ENCODE results near the gene CCDC70. TPM values are rescaled to one million over a fixed set of nuclear protein-coding genes. Genes with fewer than 3 reads are reported as not detected.
"Not testable (repeated sequence)": the region's sequence is repeated elsewhere in the genome, so short reads cannot be mapped to it uniquely, and the experiment has no call there.

The CCDC70 gene
- total RNA-seq (2014; rRNA removed; shearing (Covaris generic); ENCODE audit: low replicate concordance), result not detected in 2 replicates

DNA sequence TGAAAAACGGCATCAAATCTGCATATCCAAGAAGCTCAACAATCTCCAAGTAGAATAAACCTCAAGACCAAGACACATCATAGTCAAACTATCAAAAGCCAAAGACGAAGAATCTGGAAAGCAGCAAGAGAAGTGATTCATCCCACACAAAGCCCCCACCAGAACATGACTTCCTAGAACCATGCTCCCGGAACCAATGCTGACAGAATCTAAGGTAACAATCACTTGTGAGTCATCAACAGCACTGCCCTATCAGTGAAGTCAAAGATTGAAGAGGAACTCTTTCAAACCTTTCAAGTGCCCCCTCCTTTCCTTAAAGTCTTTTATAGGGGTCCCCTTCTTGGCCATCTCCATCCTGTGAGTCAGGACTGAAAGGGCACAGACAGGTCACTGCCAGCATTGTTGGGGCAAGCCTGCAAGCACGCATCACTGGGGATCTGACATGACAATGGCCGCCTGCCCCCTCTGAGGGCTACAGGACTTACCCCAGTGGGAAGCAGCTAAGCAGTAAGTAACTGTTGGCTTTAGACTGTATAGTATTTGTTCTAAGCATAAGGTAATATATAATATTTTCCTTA is at the start of gene CCDC70:
TSS of gene CCDC70 (plus strand) at position 247 of the 578 bp plus-strand sequence. CDS start 3,443 bp downstream, outside the sequence.
- no peaks in the 10 kb centered on the region for H3K27me3 ChIP-seq
- no peaks in the 10 kb centered on the region; the same call in 1 of the 2 replicates for H3K9me3 ChIP-seq
- DNase-seq, result no peak
- no peaks in the 10 kb centered on the region for H3K36me3 ChIP-seq
- no peak within 1 kb of the TSS for H3K4me3 ChIP-seq

GRCh38 chr13:51814071-51814470 is 47.7 kb upstream of the CCDC70 start:
- no peak for DNase-seq

GRCh38 chr13:51814825-51815650 is 46.7 kb upstream of the CCDC70 start:
- Histone ChIP-seq H3K36me3 (no peaks in the 10 kb centered on the region), H3K9me3 (no peaks in the 10 kb centered on the region), H3K27me3 (peaks cover 2% of the 10 kb centered on the region; the same call in 1 of the 2 replicates), H3K4me3 (no peak overlapping the region)
- DNase-seq, result peak; percentile 41

More at GRCh38 chr13:51814071-51814470, 47.7 kb upstream of the CCDC70 start:
- Histone ChIP-seq H3K9me3 (no peaks in the 10 kb centered on the region), H3K4me3 (no peak overlapping the region), H3K36me3 (no peaks in the 10 kb centered on the region), H3K27me3 (peaks cover 2% of the 10 kb centered on the region; the same call in 1 of the 2 replicates)

GRCh38 chr13:51815848-51816247 is 45.9 kb upstream of the CCDC70 start:
- Histone ChIP-seq H3K9me3 (no peaks in the 10 kb centered on the region), H3K4me3 (no peak overlapping the region), H3K27me3 (peaks cover 2% of the 10 kb centered on the region; the same call in 1 of the 2 replicates), H3K36me3 (no peaks in the 10 kb centered on the region)
- no peak for DNase-seq

DNA sequence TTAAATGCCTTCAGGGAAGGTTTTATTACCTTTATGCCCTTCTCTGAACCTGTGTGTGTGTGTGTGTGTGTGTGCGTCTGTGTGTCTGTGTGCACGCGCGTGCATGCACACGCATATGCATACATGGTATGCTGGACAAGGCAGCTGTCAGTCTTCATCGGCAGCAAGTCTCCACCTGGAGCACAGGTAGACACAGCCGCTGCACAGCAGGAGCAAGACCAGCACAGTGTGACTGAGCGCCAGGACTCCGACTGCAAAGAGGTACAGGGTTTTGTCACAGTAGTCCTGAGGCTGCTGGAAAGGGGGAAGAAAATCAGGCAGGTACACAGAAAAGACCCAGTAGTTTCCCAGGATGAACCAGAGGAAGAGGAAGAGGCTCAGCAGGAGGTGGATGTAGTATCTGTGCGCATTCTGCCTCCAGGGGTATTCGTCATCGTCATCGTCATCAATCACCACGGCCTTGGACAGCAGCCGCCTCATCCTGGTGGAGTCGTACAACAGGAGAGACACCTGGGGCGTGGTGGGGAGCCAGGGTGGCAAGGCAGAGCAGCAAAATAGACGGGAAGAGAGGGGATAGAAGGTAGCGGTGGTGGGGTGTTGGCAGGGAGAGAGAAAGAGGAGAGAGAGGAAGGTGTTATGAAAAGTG is 45.0 kb upstream of the CCDC70 start:
- H3K36me3 ChIP-seq, result no peaks in the 10 kb centered on the region
- peaks cover 2% of the 10 kb centered on the region; the same call in 1 of the 2 replicates for H3K27me3 ChIP-seq

GRCh38 chr13:51817717-51818116 is 44.1 kb upstream of the CCDC70 start:
- no peak for DNase-seq
- Histone ChIP-seq H3K9me3 (no peaks in the 10 kb centered on the region), H3K36me3 (no peaks in the 10 kb centered on the region), H3K27me3 (peaks cover 2% of the 10 kb centered on the region; the same call in 1 of the 2 replicates), H3K4me3 (no peak overlapping the region)

More for the DNA sequence above, 45.0 kb upstream of the CCDC70 start:
- DNase-seq, result no peak
- Histone ChIP-seq H3K9me3 (no peaks in the 10 kb centered on the region), H3K4me3 (no peak overlapping the region)

- Histone ChIP-seq H3K36me3 (no peaks in the 10 kb centered on the region), H3K27me3 (peaks cover 2% of the 10 kb centered on the region; the same call in 1 of the 2 replicates), H3K4me3 (no peak overlapping the region), H3K9me3 (no peaks in the 10 kb centered on the region)
- DNase-seq, result no peak
Measured at GRCh38 chr13:51818276-51818675, 43.5 kb upstream of the CCDC70 start.

- peaks cover 2% of the 10 kb centered on the region; the same call in 1 of the 2 replicates for H3K27me3 ChIP-seq
- DNase-seq, result peak; percentile 38
- no peaks in the 10 kb centered on the region for H3K36me3 ChIP-seq
- H3K4me3 ChIP-seq, result no peak overlapping the region
- no peaks in the 10 kb centered on the region for H3K9me3 ChIP-seq
Measured at GRCh38 chr13:51818781-51819511, 42.8 kb upstream of the CCDC70 start.

DNA sequence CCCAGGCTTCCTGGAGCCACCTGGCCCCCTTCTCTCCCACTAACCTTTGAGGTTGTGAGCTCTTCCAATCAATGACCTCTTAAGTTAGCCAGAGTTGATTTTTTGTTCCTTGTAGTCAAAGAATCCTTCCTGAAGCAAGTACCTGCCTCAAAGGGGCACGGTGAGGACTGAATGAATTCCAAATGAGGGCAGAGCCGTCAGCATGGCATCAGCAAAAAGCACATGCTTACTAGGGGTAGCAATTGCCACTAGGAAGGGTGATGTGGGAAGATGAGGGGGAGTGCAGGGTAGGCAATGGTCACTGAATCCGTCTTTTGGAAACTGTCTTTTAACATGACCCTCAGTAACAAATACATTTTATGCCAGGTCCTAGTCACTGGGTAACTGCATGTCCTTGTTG is 42.2 kb upstream of the CCDC70 start:
- Histone ChIP-seq H3K4me3 (no peak overlapping the region), H3K9me3 (no peaks in the 10 kb centered on the region), H3K27me3 (peaks cover 2% of the 10 kb centered on the region; the same call in 1 of the 2 replicates), H3K36me3 (no peaks in the 10 kb centered on the region)
- no peak for DNase-seq

GRCh38 chr13:51820016-51820597 is 41.7 kb upstream of the CCDC70 start:
- Histone ChIP-seq H3K27me3 (peaks cover 2% of the 10 kb centered on the region; the same call in 1 of the 2 replicates), H3K36me3 (no peaks in the 10 kb centered on the region), H3K9me3 (no peaks in the 10 kb centered on the region), H3K4me3 (no peak overlapping the region)
- no peak for DNase-seq

DNA sequence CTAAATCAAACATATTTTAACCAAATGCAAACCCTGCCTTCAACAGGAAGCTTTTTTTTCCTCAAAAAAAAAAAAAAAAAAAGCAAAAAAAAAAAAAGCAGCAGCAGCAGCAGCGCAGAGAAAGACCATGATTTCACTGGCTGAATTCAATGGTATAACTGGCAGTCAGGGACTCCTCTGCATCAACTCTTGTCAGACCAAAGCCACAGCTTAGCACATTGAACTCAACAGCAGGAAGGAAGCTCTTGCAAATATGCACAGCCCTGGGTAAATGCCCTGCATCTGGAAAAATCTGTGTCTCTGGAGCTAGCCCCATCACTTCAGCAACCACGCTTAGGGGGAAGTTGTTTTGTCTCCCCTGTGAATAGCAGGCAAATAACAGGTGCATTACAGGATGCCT is 40.2 kb upstream of the CCDC70 start:
- H3K36me3 ChIP-seq, result no peaks in the 10 kb centered on the region
- no peak for DNase-seq
- H3K27me3 ChIP-seq, result no peaks in the 10 kb centered on the region
- no peaks in the 10 kb centered on the region for H3K9me3 ChIP-seq
- H3K4me3 ChIP-seq, result no peak overlapping the region

- no peaks in the 10 kb centered on the region for H3K9me3 ChIP-seq
- no peak overlapping the region for H3K4me3 ChIP-seq
- H3K36me3 ChIP-seq, result no peaks in the 10 kb centered on the region
- H3K27me3 ChIP-seq, result no peaks in the 10 kb centered on the region
- DNase-seq, result no peak
Measured at GRCh38 chr13:51822106-51822815, 39.5 kb upstream of the CCDC70 start.

DNA sequence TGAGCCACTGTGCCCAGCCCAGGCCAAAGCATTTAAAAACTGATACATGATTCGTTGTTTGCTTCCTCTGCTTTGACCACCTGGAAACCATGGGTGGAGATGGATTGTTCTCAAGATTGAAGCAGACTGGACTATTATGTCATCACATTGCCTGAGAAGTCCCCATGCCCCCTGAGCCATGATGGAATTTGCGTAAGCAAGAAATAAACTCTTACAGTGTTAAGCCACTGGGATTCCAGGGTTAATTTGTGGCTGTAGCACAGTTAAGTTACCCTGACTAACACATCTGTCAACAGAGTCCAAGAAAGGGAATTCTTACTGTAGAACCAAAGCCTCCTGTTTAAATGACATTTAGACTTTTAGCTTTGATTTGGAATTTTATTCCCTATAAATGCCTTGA is 38.4 kb upstream of the CCDC70 start:
- DNase-seq, result no peak
- Histone ChIP-seq H3K9me3 (no peaks in the 10 kb centered on the region), H3K27me3 (0 out of 2 replicates have a peak, but pooled peaks cover 2% of the 10 kb centered on the region), H3K36me3 (no peaks in the 10 kb centered on the region), H3K4me3 (no peak overlapping the region)

- Histone ChIP-seq H3K36me3 (no peaks in the 10 kb centered on the region), H3K9me3 (no peaks in the 10 kb centered on the region), H3K4me3 (no peak overlapping the region), H3K27me3 (0 out of 2 replicates have a peak, but pooled peaks cover 2% of the 10 kb centered on the region)
- DNase-seq, result no peak
Measured at GRCh38 chr13:51823863-51824262, 37.9 kb upstream of the CCDC70 start.

DNA sequence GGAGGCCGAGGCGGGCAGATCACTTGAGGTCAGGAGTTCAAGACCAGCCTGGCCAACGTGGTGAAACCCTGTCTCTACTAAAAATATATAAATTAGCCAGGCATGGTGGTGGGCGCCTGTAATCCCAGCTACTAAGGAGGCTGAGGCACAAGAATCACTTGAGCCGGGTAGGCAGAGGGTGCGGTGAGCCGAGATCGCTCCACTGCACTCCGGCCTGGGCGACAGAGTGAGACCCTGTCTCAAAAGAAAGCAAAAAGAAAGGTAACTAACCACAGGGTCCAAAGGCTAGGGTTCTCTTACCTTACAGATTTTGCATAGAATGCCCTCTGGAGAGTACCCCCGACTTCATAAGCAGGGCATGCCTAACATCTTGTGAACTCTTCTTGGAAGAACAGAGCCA is 37.1 kb upstream of the CCDC70 start:
- H3K4me3 ChIP-seq, H3K9me3 ChIP-seq, DNase-seq, H3K27me3 ChIP-seq, H3K36me3 ChIP-seq: not testable (repeated sequence)
